ENCODE results near the gene PFN4. TPM values are rescaled to one million over a fixed set of nuclear protein-coding genes. Genes with fewer than 3 reads are reported as not detected.

Gene PFN4
- total and polyA plus RNA-seq, 2 of the 4 experiments (the other 2 are of a cell fraction): 0.36 to 0.48 TPM

GRCh38 chr2:24111407-24111901 is 11.7 kb downstream of the PFN4 start:
- WGBS, 2 experiments (ENCODE audit: extremely low coverage in 2 of 2, insufficient read length in 1 of 2): 80% methylated on average over 1 of the region's 2 CpGs; no CpG with 5 or more reads in 1 of the 2 experiments
- no peak overlapping the region for H3K4me3 ChIP-seq (ENCODE audit: insufficient read depth, low read depth, low read length)
- no peak overlapping the region for H2BK20ac ChIP-seq (ENCODE audit: low read depth, low read length)
- H2AK5ac ChIP-seq (ENCODE audit: low read depth, low read length): no peak overlapping the region
- intact Hi-C loops (cut with micrococcal nuclease) (no loop called here), in situ Hi-C loops (cut with MboI; ENCODE audit: low sequenced_read_pairs) (no loop called here), dilution Hi-C loops (cut with HindIII; ENCODE audit: low sequenced_read_pairs, unreplicated experiment) (no loop called here)
- H2BK120ac ChIP-seq (ENCODE audit: low read depth, low read length): no peak overlapping the region
- no peak overlapping the region for H4K8ac ChIP-seq (ENCODE audit: low read depth in 2 of 2, low read length in 2 of 2)
- no peak overlapping the region for H4K5ac ChIP-seq (ENCODE audit: low read depth, low read length)
- peaks cover 8% of the 10 kb centered on the region for H3K9me3 ChIP-seq (ENCODE audit: control insufficient read depth, insufficient read depth, low read length)
- ATAC-seq (ENCODE audit: low read depth) (peak; percentile 62), DNase-seq (peak; percentile 35)
- H3K14ac ChIP-seq (replicated peaks; ENCODE audit: low read depth, low read length): no peak overlapping the region
- H4K91ac ChIP-seq (ENCODE audit: insufficient read depth, low read depth, low read length): no peak overlapping the region
- H3K36me3 ChIP-seq (ENCODE audit: control insufficient read depth, insufficient read depth, low read length): no peaks in the 10 kb centered on the region; the same call in 1 of the 2 replicates
- no peak overlapping the region for H3K23ac ChIP-seq (ENCODE audit: low read depth, low read length)
- ChIA-PET POLR2A (ENCODE audit: unreplicated experiment) (interaction anchor here (0.6 to 1.0 kb wide), 2 partner anchors 11 to 20 kb away, joined by 4 to 7 read pairs; no protein-coding TSS in a partner anchor), CTCF (interaction anchor here (1.2 kb wide), 1 partner anchor 27 kb away, joined by 5 read pairs; the partner anchor contains the start of gene TP53I3)
- H3K9ac ChIP-seq (ENCODE audit: low read depth, low read length): no peak overlapping the region
- no peak overlapping the region for H3K4ac ChIP-seq (ENCODE audit: low read depth, low read length)
- no peak overlapping the region for H3K4me2 ChIP-seq (ENCODE audit: low read depth, low read length)
- H3K4me1 ChIP-seq (ENCODE audit: control insufficient read depth, insufficient read depth, low read length): no peaks in the 10 kb centered on the region
- H2AK9ac ChIP-seq (replicated peaks; ENCODE audit: low read depth, low read length, poor library complexity): no peak overlapping the region
- no peaks in the 10 kb centered on the region for H4K20me1 ChIP-seq (ENCODE audit: insufficient read depth, low read length)
- H3K79me1 ChIP-seq (ENCODE audit: low read depth in 1 of 2, low read length in 2 of 2): no peaks in the 10 kb centered on the region
- no peak overlapping the region for H2BK15ac ChIP-seq (ENCODE audit: low read depth, low read length)
- H3K27me3 ChIP-seq (ENCODE audit: control insufficient read depth, insufficient read depth, low read length): no peaks in the 10 kb centered on the region
- no TSS peak for BruUV-seq (replicated peaks)
- no peak overlapping the region for H3K56ac ChIP-seq (ENCODE audit: extremely low read depth, insufficient read depth, low read length)
- no peak overlapping the region for H3K27ac ChIP-seq (ENCODE audit: insufficient read depth, low read length)
- no peaks in the 10 kb centered on the region for H3K9me1 ChIP-seq (ENCODE audit: insufficient read depth, low read length)
- TF ChIP-seq MAFK (IDR thresholded peaks at IDR 0.05; ENCODE audit: low read depth, low read length): peak; percentile 68
- no peak for TF ChIP-seq SMC3 (IDR thresholded peaks at IDR 0.05; ENCODE audit: low read depth, low read length)
- TF ChIP-seq NFE2L2 (IDR thresholded peaks at IDR 0.05; ENCODE audit: low read depth, low read length): 0 out of 2 replicates have a peak, but pooled peaks have one; percentile 30
- no peak overlapping the region for H2AFZ ChIP-seq (replicated peaks; ENCODE audit: low read length, poor library complexity)
- no peak overlapping the region for H2BK5ac ChIP-seq (ENCODE audit: low read depth, low read length, poor library complexity, severe bottlenecking)
- no peak overlapping the region for H3K18ac ChIP-seq (ENCODE audit: low read depth, low read length)
